HG02610 (cell line): ENCODE data around the gene GOLGA2.
"Not testable (repeated sequence)": the region's sequence is repeated elsewhere in the genome, so short reads cannot be mapped to it uniquely, and the experiment has no call there.

Experiments
- ATAC-seq: cut with Tn5 transposase; IDR thresholded peaks from one replicate; pipeline ENCODE4 v1.9.1; 2021; ENCODE audit warnings: mild to moderate bottlenecking, moderate library complexity; ENCODE audit not compliant: unreplicated experiment

GOLGA2 gene

GRCh38 chr9:128244091-128244836 lies 31.5 kb downstream of the GOLGA2 start:
- no peak for ATAC-seq

- no peak for ATAC-seq
Measured at GRCh38 chr9:128243215-128244018, 32.4 kb downstream of the GOLGA2 start.

DNA sequence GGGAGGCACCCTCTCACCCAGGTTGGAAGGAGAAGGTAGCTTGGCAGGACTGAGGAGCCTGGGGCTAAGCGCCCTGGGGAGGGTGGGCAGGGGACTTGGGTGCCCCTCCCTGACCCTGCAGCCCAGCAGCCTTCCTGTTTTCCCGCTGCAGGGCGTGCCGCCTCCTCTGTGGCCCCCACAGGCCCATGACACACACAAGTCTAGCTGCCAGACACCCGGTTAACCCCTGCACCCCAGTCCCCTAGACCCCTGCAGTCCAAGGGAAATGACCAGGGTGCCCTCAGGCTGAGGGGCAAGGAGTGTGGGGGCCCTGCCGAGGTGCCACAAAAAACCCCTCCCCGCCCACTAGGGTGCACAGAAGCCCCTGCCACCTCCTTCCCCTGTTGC lies 33.0 kb downstream of the GOLGA2 start:
- ATAC-seq: no peak

DNA sequence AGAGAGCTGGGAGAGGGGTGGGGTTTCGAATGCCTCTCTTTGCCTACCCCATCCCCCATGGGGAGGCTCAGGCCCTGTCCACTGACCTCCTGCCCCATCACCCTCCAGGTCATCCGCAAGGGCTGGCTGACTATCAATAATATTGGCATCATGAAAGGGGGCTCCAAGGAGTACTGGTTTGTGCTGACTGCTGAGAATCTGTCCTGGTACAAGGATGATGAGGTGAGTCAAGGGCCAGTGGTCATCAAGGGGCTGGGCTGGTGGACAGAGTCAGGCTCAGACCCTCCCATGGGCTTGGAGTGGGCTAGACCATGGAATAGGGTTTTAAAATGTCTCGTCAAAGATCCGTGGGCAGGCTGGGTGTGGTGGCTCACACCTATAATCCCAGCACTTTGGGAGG lies 33.7 kb downstream of the GOLGA2 start:
- no peak for ATAC-seq

DNA sequence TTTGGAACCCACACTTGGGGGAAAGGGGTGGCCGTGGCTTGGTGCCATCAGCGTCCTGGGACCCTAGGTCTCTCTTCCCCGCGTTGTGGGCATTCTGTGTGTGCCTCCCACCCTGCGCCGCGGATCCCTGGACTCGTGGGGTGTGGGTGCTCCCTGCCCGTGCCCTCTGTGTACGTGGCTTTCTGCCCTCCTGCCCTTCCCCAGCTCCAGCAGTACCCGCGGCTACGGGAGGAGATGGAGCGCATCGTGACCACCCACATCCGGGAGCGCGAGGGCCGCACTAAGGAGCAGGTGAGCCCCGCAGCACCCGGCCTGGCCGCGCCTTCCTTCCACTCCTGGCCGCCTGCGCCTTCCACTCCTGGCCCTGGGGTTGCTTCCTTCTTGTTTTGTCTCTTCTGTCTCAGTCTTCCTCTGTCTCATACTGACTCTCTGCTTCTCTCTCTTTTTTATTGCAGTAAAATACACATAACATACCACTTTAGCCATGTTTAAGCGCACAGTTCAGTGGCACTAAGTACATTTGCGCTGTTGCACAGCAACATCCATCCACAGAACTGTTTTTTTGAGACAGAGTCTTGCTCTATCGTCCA lies 41.9 kb downstream of the GOLGA2 start:
- no peak for ATAC-seq

GRCh38 chr9:128232528-128233428 lies 43.0 kb downstream of the GOLGA2 start:
- no peak for ATAC-seq

GRCh38 chr9:128231638-128232527 lies 43.9 kb downstream of the GOLGA2 start:
- ATAC-seq: no peak

DNA sequence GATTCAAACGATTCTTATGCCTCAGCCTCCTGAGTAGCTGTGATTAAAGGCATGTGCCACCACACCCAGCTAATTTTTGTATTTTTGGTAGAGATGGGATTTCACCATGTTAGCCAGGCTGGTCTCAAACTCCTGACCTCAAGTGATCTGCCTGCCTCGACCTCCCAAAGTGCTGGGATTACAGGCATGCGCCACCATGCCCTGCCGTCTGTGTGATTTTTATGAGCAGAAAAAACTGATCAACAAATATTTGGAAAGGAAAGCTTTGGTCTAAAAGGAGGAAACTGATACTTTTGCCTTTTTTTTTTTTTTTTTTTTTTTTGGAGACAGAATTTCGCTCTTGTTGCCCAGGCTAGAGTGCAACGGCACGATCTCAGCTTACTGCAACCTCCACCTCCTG lies 44.9 kb downstream of the GOLGA2 start:
- not testable (repeated sequence) for ATAC-seq

DNA sequence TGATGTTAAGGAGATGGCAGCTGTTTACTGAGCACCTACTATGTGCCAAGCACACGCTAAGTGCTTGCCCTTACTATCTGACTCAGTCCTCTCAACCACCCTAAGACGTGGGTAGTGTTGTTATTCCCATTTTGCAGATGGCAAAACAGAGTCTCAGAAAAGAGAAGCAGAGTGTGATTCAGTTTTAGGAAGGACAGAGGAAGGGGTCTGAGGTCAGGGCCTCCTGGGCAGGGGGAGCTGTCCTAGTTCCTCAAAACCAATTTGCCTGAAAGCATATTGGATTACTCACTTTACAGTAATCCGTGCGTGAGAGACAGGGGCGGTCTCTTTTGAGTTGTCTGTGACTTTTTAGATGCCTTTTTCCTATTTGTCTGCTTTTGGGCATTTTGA lies 49.4 kb downstream of the GOLGA2 start:
- ATAC-seq: no peak

DNA sequence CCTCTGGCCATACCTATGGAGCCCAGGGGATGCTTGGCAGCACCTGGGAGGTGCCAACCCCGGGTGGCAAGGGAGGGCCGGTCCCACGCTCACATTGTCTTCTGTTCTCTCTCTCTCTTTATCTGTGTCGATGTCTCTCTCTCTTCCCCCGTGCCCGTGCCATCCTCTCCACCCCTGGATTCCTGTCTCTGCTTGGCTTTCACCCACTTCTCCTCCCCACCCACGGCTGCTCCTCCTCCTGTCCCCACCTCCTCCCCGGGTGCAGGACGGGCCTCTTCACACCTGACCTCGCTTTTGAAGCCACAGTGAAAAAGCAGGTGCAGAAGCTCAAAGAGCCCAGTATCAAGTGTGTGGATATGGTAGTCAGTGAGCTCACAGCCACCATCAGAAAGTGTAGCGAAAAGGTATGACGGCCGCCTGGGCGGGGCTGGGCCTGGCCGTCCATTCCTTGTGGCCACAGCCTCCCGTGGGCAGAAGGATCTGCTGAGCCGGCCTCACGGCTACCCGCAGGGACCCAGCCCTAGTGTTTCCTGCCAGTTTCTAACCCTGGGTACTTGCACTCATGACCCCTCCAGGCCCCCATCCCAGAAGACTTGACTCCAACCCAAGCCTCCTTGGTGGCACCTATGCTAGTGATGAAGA lies 49.9 kb downstream of the GOLGA2 start:
- ATAC-seq: no peak

DNA sequence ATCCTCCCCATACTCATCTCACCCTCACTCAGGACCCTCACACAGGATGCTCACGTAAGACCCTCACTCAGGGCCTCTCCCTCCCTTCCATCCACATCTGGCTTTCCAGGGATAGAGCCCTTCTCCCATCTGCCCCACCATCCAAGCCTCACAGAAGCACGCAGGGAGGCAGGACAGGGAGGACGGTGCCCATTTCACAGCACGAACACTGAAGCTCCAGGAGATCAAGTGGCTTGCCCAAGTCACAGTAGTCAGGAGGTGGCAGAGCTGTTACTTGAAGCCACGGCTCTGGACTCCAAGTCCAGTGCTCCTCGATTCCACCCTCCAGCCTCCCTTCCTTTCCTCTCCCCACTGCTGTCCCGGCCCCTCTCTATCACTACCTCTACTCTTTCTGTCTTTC lies 50.9 kb downstream of the GOLGA2 start:
- no peak for ATAC-seq

GRCh38 chr9:128222880-128223670 lies 52.7 kb downstream of the GOLGA2 start:
- ATAC-seq: no peak

DNA sequence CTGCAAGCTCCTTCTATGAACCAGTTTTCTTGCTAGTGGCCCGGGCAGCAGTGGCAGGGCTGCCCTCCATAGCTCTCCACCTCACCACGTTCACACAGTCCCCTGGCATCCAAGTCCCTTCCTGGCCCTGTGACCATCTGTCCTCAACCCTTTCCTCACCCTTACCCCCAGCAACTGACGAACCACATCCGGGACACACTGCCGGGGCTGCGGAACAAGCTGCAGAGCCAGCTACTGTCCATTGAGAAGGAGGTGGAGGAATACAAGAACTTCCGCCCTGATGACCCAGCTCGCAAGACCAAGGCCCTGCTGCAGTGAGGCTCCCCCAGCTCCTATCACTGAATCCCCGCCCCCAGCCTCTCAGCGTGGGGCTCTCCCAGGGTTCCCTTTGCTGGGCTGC lies 53.8 kb downstream of the GOLGA2 start:
- ATAC-seq: no peak

GRCh38 chr9:128219831-128220230 lies 56.0 kb downstream of the GOLGA2 start:
- ATAC-seq: no peak

- ATAC-seq: peak; percentile 91
Measured at GRCh38 chr9:128218518-128219389, 57.1 kb downstream of the GOLGA2 start.

DNA sequence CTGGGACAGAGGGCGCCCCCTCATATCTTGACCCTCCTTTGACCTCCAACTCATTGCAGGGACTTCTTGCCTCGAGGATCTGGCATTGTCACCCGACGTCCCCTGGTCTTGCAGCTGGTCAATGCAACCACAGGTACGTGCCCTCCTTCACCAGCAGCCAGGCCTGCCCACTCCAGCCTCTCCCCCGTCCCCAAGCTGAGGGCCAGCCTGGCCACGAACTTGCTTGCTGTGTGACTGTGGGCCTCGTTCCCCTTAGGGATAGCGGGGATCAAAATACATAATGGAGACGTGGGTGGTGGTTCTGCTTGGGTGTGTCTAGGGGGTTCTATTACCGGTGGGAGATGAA lies 57.7 kb downstream of the GOLGA2 start:
- ATAC-seq: no peak

DNA sequence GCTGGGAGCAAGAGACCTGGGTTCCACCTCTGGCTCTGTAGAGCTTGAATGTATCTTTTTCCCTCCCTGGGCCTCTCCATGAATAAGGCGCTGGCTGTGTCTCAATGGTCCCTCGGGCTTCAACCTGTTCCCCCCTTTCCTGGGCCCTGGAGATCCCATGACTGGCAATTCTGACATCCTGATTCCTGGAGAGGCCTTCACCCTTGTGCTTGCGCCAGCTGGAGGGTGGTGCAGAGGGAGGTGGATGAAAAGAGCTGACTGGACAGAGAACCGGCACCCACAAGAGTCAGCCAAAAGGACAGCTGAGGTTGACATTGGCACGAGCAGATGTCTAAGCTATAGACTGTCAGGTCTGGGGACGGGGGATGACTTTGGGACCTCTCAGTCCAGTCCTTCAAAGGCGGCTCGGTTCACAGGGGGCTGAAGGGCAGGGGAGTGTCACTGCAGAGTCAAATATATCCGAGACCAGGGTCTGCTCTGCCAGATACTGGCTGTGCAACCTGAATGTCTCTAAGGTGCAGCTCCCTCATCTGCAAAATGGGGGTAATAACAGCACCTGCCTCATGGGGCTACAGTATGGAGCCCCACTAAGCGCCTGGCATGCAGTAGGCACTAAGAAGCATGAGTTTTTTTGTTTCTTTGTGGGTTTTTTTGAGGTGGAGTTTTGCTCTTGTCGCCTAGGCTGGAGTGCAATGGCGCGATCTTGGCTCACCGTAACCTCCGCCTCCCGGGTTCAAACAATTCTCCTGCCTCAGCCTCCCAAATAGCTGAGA lies 58.8 kb downstream of the GOLGA2 start:
- ATAC-seq: no peak
